IMR-90 (cell line): ENCODE measurements around the gene C10orf67. TPM values are rescaled to one million over a fixed set of nuclear protein-coding genes. Genes with fewer than 3 reads are reported as not detected.

ENCODE experiments used
- ATAC-seq: fragments of 200-7000 bp; cut with Tn5 transposase; 2 replicates; pipeline ENCODE4 v1.9.1; 2020; ENCODE audit warnings: low read depth, mild to moderate bottlenecking, moderate library complexity
- BruUV-seq: library from RNA; stranded (reverse); fragments of 400-500 nt; replicated peaks from 2 replicates; lab custom pipeline; 2021; lab: Mats Ljungman, UMichigan
- CTCF ChIA-PET: fragments of 300-600 bp; formaldehyde crosslinking; extraction: SDS; loops from one replicate; lab custom pipeline; 2021; ENCODE audit warnings: antibody characterized with exemption; lab: Yijun Ruan, JAX
- POLR2A ChIA-PET: fragments of 300-600 bp; sonication (Branson Sonifier 250); formaldehyde crosslinking; loops from one replicate; lab custom pipeline; 2022; ENCODE audit warnings: antibody characterized with exemption; ENCODE audit not compliant: unreplicated experiment; lab: Charles Lee
- DNase-seq: peaks from one replicate; pipeline ENCODE4 v3.0.0; 2013
- H2AFZ ChIP-seq: replicated peaks from 2 replicates; pipeline ENCODE3; 2013; ENCODE audit warnings: low read length, mild to moderate bottlenecking; ENCODE audit not compliant: poor library complexity
- H2AK5ac ChIP-seq: 2 replicates; pipeline ENCODE4 v1.6.1; 2013; ENCODE audit warnings: low read depth, low read length, inconsistent platforms
- H2AK9ac ChIP-seq: replicated peaks from 2 replicates; pipeline ENCODE3; 2013; ENCODE audit warnings: mild to moderate bottlenecking, low read depth, low read length, moderate library complexity; ENCODE audit not compliant: poor library complexity
- H2BK120ac ChIP-seq: 2 replicates; pipeline ENCODE4 v1.6.1; 2013; ENCODE audit warnings: low read depth, low read length, inconsistent platforms
- H2BK15ac ChIP-seq: 3 replicates; pipeline ENCODE4 v1.6.1; 2013; ENCODE audit warnings: low read depth, low read length, inconsistent platforms
- H2BK20ac ChIP-seq: 2 replicates; pipeline ENCODE4 v1.6.1; 2013; ENCODE audit warnings: low read depth, mild to moderate bottlenecking, inconsistent platforms, low read length, moderate library complexity
- H2BK5ac ChIP-seq: 2 replicates; pipeline ENCODE4 v1.6.1; 2013; ENCODE audit warnings: mild to moderate bottlenecking, low read depth, low read length, inconsistent platforms; ENCODE audit not compliant: poor library complexity, severe bottlenecking
- H3K14ac ChIP-seq: replicated peaks from 2 replicates; pipeline ENCODE4 v1.6.1; 2013; ENCODE audit warnings: low read depth, low read length, inconsistent platforms
- H3K18ac ChIP-seq: 2 replicates; pipeline ENCODE4 v1.6.1; 2013; ENCODE audit warnings: low read depth, low read length, control low read depth
- H3K23ac ChIP-seq: 2 replicates; pipeline ENCODE4 v1.6.1; 2013; ENCODE audit warnings: low read depth, low read length, inconsistent platforms
- H3K27ac ChIP-seq: 2 replicates; pipeline ENCODE4 v1.5.1; 2013; ENCODE audit warnings: mild to moderate bottlenecking, control low read depth, low read length; ENCODE audit not compliant: insufficient read depth
- H3K27me3 ChIP-seq: 2 replicates; pipeline ENCODE4 v1.6.1; 2013; ENCODE audit warnings: low read length; ENCODE audit not compliant: control insufficient read depth, insufficient read depth
- H3K36me3 ChIP-seq: 2 replicates; pipeline ENCODE4 v1.6.1; 2013; ENCODE audit warnings: low read length, mixed read lengths; ENCODE audit not compliant: control insufficient read depth, insufficient read depth
- H3K4ac ChIP-seq: 2 replicates; pipeline ENCODE4 v1.6.1; 2013; ENCODE audit warnings: low read depth, low read length, inconsistent platforms
- H3K4me1 ChIP-seq: 2 replicates; pipeline ENCODE4 v1.6.1; 2013; ENCODE audit warnings: low read length, mixed read lengths; ENCODE audit not compliant: control insufficient read depth, insufficient read depth
- H3K4me2 ChIP-seq: 2 replicates; pipeline ENCODE4 v1.6.1; 2013; ENCODE audit warnings: low read depth, mild to moderate bottlenecking, control low read depth, low read length, moderate library complexity
- H3K4me3 ChIP-seq: 2 replicates; pipeline ENCODE4 v1.5.1; 2013; ENCODE audit warnings: low read depth, mild to moderate bottlenecking, control low read depth, low read length, moderate library complexity; ENCODE audit not compliant: insufficient read depth
- H3K56ac ChIP-seq: 2 replicates; pipeline ENCODE4 v1.6.1; 2013; ENCODE audit warnings: low read length, inconsistent platforms; ENCODE audit not compliant: insufficient read depth; ENCODE audit errors: extremely low read depth
- H3K79me1 ChIP-seq, 2 experiments: 2 replicates each; pipeline ENCODE4 v1.6.1; 2013; ENCODE audit warnings: low read length in 2 of 2, inconsistent platforms in 1 of 2, low read depth in 1 of 2
- H3K9ac ChIP-seq: 2 replicates; pipeline ENCODE4 v1.6.1; 2013; ENCODE audit warnings: low read depth, low read length, control low read depth
- H3K9me1 ChIP-seq: 2 replicates; pipeline ENCODE4 v1.6.1; 2013; ENCODE audit warnings: low read length, inconsistent platforms; ENCODE audit not compliant: insufficient read depth
- H3K9me3 ChIP-seq: 2 replicates; pipeline ENCODE4 v1.6.1; 2013; ENCODE audit warnings: low read length; ENCODE audit not compliant: control insufficient read depth, insufficient read depth
- H4K20me1 ChIP-seq: 2 replicates; pipeline ENCODE4 v1.6.1; 2013; ENCODE audit warnings: low read length, inconsistent platforms; ENCODE audit not compliant: insufficient read depth
- H4K5ac ChIP-seq: 2 replicates; pipeline ENCODE4 v1.6.1; 2013; ENCODE audit warnings: mild to moderate bottlenecking, low read depth, low read length, control low read depth
- H4K8ac ChIP-seq, 2 experiments: 2 replicates each; pipeline ENCODE4 v1.6.1; 2013; ENCODE audit warnings: low read depth in 2 of 2, low read length in 2 of 2, control low read depth in 1 of 2, inconsistent platforms in 1 of 2
- H4K91ac ChIP-seq: 2 replicates; pipeline ENCODE4 v1.6.1; 2013; ENCODE audit warnings: low read depth, low read length, inconsistent platforms; ENCODE audit not compliant: insufficient read depth
- CEBPB ChIP-seq: IDR thresholded peaks from 2 replicates; pipeline ENCODE4 v1.6.1; 2012; ENCODE audit warnings: low read depth, low read length, improper control_type of control experiment
- MXI1 ChIP-seq: IDR thresholded peaks from 2 replicates; pipeline ENCODE4 v1.6.1; 2012; ENCODE audit warnings: low read depth, mild to moderate bottlenecking, low read length, moderate library complexity, borderline replicate concordance
- NFE2L2 ChIP-seq: fragments of 150-350 bp; IDR thresholded peaks from 2 replicates; pipeline ENCODE4 v1.6.1; 2016; ENCODE audit warnings: low read depth, mild to moderate bottlenecking, low read length
- SMC3 ChIP-seq: fragments of 150-350 bp; IDR thresholded peaks from 2 replicates; pipeline ENCODE4 v1.6.1; 2016; ENCODE audit warnings: low read depth, mild to moderate bottlenecking, antibody characterized with exemption, low read length, moderate library complexity
- WGBS, 2 experiments: methylation state at CpG; one replicate each; pipeline versions ENCODE4 v1.1.5 to v1.1.7; 2013; ENCODE audit warnings: missing lambda C conversion rate in 2 of 2; ENCODE audit not compliant: insufficient read length in 1 of 2; ENCODE audit errors: extremely low coverage in 2 of 2; 5-methylcytosine and 5-hydroxymethylcytosine counted together
- dilution Hi-C: fragments of 300-500 bp; cut with HindIII; formaldehyde crosslinking; loops from one replicate; pipeline ENCODE4 v1.14.3; 2018; ENCODE audit warnings: low sequenced_read_pairs; ENCODE audit not compliant: unreplicated experiment
- in situ Hi-C: fragments of 300-500 bp; cut with MboI; formaldehyde crosslinking; loops from 3 replicates; pipeline ENCODE4 v1.14.3; 2019; ENCODE audit warnings: low sequenced_read_pairs, inconsistent platforms, mixed read lengths
- intact Hi-C: fragments of 100-400 bp; cut with micrococcal nuclease; formaldehyde crosslinking; loops from 2 replicates; pipeline ENCODE4 v1.10.0; 2022
- polyA plus RNA-seq, 3 experiments: library from polyadenylated mRNA; depleted of rRNA; stranded (reverse); fragments of >200 nt; gene quantifications; 2 replicates each; pipeline ENCODE4 v1.2.3, GENCODE V29; 2012; ENCODE audit warnings: low replicate concordance in 1 of 3
- total RNA-seq: library from RNA; depleted of rRNA; stranded (reverse); fragments of >200 nt; gene quantifications from 2 replicates; pipeline ENCODE4 v1.2.3, GENCODE V29; 2012
- TF ChIP-seq, protein P1 (sequence below): conservative IDR thresholded peaks from 2 replicates; pipeline ENCODE4 v1.5.1; 2012; ENCODE audit warnings: mild to moderate bottlenecking, low read depth, low read length, improper control_type of control experiment
- TF ChIP-seq, protein P2 (sequence below): fragments of 150-350 bp; IDR thresholded peaks from 2 replicates; pipeline ENCODE4 v1.6.1; 2016; ENCODE audit warnings: low read depth, mild to moderate bottlenecking, low read length, moderate library complexity, borderline replicate concordance

C10orf67 gene
- total and polyA plus RNA-seq, 2 of the 4 experiments (the other 2 are of a cell fraction): 0.15 to 0.18 TPM

DNA sequence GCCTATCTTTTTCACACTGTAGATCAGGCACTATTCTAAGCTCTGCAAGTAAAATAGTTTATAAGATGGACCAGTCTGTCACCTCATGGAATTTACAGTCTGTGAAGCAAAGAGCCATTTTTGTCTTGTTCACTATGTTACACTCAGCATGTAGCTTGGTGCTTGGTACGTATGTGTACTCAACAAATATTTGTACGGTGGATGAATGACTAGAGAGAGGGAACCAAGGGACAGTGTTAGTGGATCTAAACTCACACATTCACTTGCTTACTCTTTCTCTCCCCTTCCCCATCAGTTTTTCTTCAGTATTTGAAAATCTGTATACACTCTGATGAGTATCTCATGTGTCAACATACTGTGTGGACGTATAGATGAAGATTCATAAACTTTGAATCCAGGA is 106.6 kb downstream of the C10orf67 start:
- dilution Hi-C loops (no loop called here), in situ Hi-C loops (no loop called here), intact Hi-C loops (no loop called here)
- no peak overlapping the region for H3K4ac ChIP-seq
- no peak overlapping the region for H3K4me2 ChIP-seq
- ATAC-seq: no peak
- no peaks in the 10 kb centered on the region for H3K36me3 ChIP-seq
- H4K8ac ChIP-seq: no peak overlapping the region
- no peak overlapping the region for H3K18ac ChIP-seq
- POLR2A ChIA-PET: no interaction called here
- no peak overlapping the region for H2BK15ac ChIP-seq
- no peak overlapping the region for H3K4me3 ChIP-seq
- no CpG with 5 or more reads among the region's 3 CpGs for WGBS, 2 experiments
- H3K27me3 ChIP-seq: no peaks in the 10 kb centered on the region
- H2AK9ac ChIP-seq: no peak overlapping the region
- no peak overlapping the region for H2BK5ac ChIP-seq
- H3K79me1 ChIP-seq: no peaks in the 10 kb centered on the region
- TF ChIP-seq NFE2L2 (no peak), MXI1 (no peak), CEBPB (no peak), SMC3 (no peak)
- TF ChIP-seq, protein P1, sequence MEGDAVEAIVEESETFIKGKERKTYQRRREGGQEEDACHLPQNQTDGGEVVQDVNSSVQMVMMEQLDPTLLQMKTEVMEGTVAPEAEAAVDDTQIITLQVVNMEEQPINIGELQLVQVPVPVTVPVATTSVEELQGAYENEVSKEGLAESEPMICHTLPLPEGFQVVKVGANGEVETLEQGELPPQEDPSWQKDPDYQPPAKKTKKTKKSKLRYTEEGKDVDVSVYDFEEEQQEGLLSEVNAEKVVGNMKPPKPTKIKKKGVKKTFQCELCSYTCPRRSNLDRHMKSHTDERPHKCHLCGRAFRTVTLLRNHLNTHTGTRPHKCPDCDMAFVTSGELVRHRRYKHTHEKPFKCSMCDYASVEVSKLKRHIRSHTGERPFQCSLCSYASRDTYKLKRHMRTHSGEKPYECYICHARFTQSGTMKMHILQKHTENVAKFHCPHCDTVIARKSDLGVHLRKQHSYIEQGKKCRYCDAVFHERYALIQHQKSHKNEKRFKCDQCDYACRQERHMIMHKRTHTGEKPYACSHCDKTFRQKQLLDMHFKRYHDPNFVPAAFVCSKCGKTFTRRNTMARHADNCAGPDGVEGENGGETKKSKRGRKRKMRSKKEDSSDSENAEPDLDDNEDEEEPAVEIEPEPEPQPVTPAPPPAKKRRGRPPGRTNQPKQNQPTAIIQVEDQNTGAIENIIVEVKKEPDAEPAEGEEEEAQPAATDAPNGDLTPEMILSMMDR: no peak
- TF ChIP-seq, protein P2, sequence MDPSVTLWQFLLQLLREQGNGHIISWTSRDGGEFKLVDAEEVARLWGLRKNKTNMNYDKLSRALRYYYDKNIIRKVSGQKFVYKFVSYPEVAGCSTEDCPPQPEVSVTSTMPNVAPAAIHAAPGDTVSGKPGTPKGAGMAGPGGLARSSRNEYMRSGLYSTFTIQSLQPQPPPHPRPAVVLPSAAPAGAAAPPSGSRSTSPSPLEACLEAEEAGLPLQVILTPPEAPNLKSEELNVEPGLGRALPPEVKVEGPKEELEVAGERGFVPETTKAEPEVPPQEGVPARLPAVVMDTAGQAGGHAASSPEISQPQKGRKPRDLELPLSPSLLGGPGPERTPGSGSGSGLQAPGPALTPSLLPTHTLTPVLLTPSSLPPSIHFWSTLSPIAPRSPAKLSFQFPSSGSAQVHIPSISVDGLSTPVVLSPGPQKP: no peak
- no peaks in the 10 kb centered on the region for H3K9me3 ChIP-seq
- no peak overlapping the region for H3K23ac ChIP-seq
- CTCF ChIA-PET: no interaction called here
- no peak overlapping the region for H3K9ac ChIP-seq
- H4K20me1 ChIP-seq: no peaks in the 10 kb centered on the region
- no peak overlapping the region for H2BK20ac ChIP-seq
- no peak overlapping the region for H2AK5ac ChIP-seq
- no peaks in the 10 kb centered on the region for H3K4me1 ChIP-seq
- H2AFZ ChIP-seq: no peak overlapping the region
- H3K27ac ChIP-seq: no peak overlapping the region
- H4K5ac ChIP-seq: no peak overlapping the region
- H3K56ac ChIP-seq: no peak overlapping the region
- H2BK120ac ChIP-seq: no peak overlapping the region
- no peaks in the 10 kb centered on the region for H3K9me1 ChIP-seq
- H4K91ac ChIP-seq: no peak overlapping the region
- no peak for DNase-seq
- no TSS peak for BruUV-seq
- H3K14ac ChIP-seq: no peak overlapping the region
